ENCODE measurements around the gene PPM1N. TPM values are rescaled to one million over a fixed set of nuclear protein-coding genes. Genes with fewer than 3 reads are reported as not detected.

PPM1N gene
- polyA plus RNA-seq, 2 of the 4 experiments (the other 2 are of a cell fraction) = 9.2 to 10.5 TPM

DNA sequence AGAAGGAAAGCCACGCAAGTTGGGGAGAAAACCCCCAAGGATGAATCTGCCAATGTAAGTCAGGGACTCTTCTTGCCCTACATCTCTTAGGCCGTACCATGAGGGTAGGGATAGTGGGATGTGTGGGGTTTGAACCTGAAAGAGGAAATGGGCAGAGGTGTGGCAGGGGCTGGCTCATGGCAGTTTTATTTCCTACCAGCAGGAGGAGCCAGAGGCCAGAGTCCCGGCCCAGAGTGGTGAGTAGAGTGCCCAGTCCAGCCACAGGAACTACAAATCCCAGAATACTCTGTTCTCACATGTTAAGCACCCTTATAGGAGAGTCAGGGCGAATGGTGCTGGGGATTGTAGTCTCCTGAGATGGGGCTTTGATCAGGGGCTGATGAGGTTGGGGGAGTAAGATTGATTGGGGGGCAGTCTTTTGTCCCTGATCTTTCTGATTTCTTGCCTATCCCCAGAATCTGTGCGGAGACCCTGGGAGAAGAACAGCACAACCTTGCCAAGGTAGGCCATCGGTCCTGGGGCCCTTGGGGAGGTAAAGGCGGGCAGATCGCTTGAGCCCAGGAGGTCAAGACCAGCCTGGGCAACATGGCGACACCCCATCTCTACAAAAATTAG, 25.5 kb downstream of the PPM1N start (continued):
- TF ChIP-seq, protein P1, sequence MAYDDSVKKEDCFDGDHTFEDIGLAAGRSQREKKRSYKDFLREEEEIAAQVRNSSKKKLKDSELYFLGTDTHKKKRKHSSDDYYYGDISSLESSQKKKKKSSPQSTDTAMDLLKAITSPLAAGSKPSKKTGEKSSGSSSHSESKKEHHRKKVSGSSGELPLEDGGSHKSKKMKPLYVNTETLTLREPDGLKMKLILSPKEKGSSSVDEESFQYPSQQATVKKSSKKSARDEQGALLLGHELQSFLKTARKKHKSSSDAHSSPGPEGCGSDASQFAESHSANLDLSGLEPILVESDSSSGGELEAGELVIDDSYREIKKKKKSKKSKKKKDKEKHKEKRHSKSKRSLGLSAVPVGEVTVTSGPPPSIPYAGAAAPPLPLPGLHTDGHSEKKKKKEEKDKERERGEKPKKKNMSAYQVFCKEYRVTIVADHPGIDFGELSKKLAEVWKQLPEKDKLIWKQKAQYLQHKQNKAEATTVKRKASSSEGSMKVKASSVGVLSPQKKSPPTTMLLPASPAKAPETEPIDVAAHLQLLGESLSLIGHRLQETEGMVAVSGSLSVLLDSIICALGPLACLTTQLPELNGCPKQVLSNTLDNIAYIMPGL (CRISPR knock-in tag; IDR thresholded peaks at IDR 0.05; ENCODE audit: borderline replicate concordance) = no peak
- TF ChIP-seq, protein P2, sequence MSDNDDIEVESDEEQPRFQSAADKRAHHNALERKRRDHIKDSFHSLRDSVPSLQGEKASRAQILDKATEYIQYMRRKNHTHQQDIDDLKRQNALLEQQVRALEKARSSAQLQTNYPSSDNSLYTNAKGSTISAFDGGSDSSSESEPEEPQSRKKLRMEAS (IDR thresholded peaks at IDR 0.05) = peak; percentile 61; the same call in 1 of the 2 replicates
- no peak for TF ChIP-seq TP53 (CRISPR knock-in tag; IDR thresholded peaks at IDR 0.05)
- TF ChIP-seq ZNF302 (CRISPR knock-in tag; IDR thresholded peaks at IDR 0.05) = no peak
- TF ChIP-seq, protein P3, sequence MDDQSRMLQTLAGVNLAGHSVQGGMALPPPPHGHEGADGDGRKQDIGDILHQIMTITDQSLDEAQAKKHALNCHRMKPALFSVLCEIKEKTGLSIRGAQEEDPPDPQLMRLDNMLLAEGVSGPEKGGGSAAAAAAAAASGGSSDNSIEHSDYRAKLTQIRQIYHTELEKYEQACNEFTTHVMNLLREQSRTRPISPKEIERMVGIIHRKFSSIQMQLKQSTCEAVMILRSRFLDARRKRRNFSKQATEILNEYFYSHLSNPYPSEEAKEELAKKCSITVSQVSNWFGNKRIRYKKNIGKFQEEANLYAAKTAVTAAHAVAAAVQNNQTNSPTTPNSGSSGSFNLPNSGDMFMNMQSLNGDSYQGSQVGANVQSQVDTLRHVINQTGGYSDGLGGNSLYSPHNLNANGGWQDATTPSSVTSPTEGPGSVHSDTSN (IDR thresholded peaks at IDR 0.05) = no peak
- no peak for TF ChIP-seq POLR2AphosphoS2 (conservative IDR thresholded peaks at IDR 0.05; ENCODE audit: low read length)
- no peak for TF ChIP-seq MAZ (IDR thresholded peaks at IDR 0.05; ENCODE audit: borderline replicate concordance, low read depth, low read length)
- TF ChIP-seq HOXB13 (CRISPR knock-in tag; IDR thresholded peaks at IDR 0.05; ENCODE audit: low read depth) = no peak

DNA sequence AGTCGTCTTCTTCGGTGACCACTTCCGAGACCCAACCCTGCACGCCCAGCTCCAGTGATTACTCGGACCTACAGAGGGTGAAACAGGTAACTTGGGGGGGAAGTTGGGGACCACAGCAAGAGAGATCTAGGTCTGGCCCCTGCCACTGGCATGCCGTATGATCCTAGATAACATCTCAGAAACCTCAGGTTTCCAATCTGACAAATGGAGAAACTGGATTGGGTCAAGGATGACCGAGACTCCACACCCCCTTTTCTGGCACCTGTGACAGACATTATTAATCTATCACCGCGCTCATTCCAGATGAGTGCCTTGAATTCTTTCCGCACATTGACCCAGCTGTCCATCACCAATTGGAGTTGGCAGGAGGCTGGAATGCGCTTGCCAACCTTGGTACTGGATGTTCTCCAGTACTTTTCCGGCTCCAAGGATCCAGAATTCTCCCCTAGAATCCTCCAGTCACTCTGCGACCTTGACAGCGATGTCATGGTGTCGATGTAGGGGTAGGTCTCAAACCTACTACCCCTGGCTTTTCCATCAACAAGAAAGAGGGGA, 26.4 kb downstream of the PPM1N start:
- no peak overlapping the region for H3K27ac ChIP-seq
- ChIA-PET CTCF (interaction anchor here (0.6 to 7.8 kb wide), 21 partner anchors 9 to 155 kb away, joined by 3 to 71 read pairs (median 5); no protein-coding TSS in a partner anchor), POLR2A (interaction anchor here (0.7 kb wide), 1 partner anchor 154 kb away, joined by 3 read pairs; no protein-coding TSS in a partner anchor)
- TF ChIP-seq ESRRA (IDR thresholded peaks at IDR 0.05; ENCODE audit: borderline replicate concordance, low read length) = no peak
- no peak for TF ChIP-seq NFE2L2 (conservative IDR thresholded peaks at IDR 0.05; ENCODE audit: low read length)
- no peak for TF ChIP-seq POLR2A (IDR thresholded peaks at IDR 0.05; ENCODE audit: low read length)
- TF ChIP-seq FOSB (CRISPR knock-in tag; IDR thresholded peaks at IDR 0.05) = no peak
- no peak for TF ChIP-seq EHMT2 (IDR thresholded peaks at IDR 0.05; ENCODE audit: low read depth)
- H3K4me2 ChIP-seq = no peak overlapping the region
- no peaks in the 10 kb centered on the region for H3K9me3 ChIP-seq
- H3K4me1 ChIP-seq = peaks cover 20% of the 10 kb centered on the region
- WGBS (ENCODE audit: missing lambda C conversion rate) = 94% methylated on average over 15 of the region's 15 CpGs
- FAIRE-seq = no peak
- H3K4me3 ChIP-seq = no peak overlapping the region
- no peak for DNase-seq (ENCODE audit: low read depth in 1 of 2, low spot score in 1 of 2)
- ATAC-seq = no peak

DNA sequence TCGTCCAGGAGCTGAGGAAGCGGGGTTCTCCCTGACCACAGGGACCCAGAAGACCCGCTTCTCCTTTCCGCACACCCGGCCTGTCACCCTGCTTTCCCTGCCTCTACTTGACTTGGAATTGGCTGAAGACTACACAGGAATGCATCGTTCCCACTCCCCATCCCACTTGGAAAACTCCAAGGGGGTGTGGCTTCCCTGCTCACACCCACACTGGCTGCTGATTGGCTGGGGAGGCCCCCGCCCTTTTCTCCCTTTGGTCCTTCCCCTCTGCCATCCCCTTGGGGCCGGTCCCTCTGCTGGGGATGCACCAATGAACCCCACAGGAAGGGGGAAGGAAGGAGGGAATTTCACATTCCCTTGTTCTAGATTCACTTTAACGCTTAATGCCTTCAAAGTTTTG, 27.9 kb downstream of the PPM1N start:
- ChIA-PET POLR2A (no interaction called here), CTCF (interaction anchor here (0.5 to 7.8 kb wide), 15 partner anchors 11 to 167 kb away, joined by 3 to 71 read pairs (median 4); partner anchors contain the start of gene QPCTL)
- Histone ChIP-seq H3K4me2 (no peak overlapping the region), H3K9me3 (peaks cover 11% of the 10 kb centered on the region), H3K4me3 (no peak overlapping the region), H3K4me1 (peaks cover 18% of the 10 kb centered on the region), H3K27ac (no peak overlapping the region)
- peak; percentile 86 to 88 for DNase-seq (ENCODE audit: low read depth in 1 of 2, low spot score in 1 of 2)
- WGBS (ENCODE audit: missing lambda C conversion rate) = 80% methylated on average over 9 of the region's 9 CpGs
- peak; percentile 45 to 72; a peak in 4 of 6 replicates for ATAC-seq
- FAIRE-seq = no peak
- no peak for TF ChIP-seq JUNB (IDR thresholded peaks at IDR 0.05)
- TF ChIP-seq CEBPB (IDR thresholded peaks at IDR 0.05) = no peak
- TF ChIP-seq, protein P1 (CRISPR knock-in tag; IDR thresholded peaks at IDR 0.05; ENCODE audit: borderline replicate concordance) = no peak
- no peak for TF ChIP-seq RCOR1 (IDR thresholded peaks at IDR 0.05; ENCODE audit: low read depth, low read length)
- TF ChIP-seq CHD4 (IDR thresholded peaks at IDR 0.05; ENCODE audit: borderline replicate concordance) = no peak
- no peak for TF ChIP-seq PHF8 (IDR thresholded peaks at IDR 0.05; ENCODE audit: borderline replicate concordance, low read depth)
- TF ChIP-seq EHMT2 (IDR thresholded peaks at IDR 0.05; ENCODE audit: low read depth) = no peak
